Measurements from ENCODE around the gene NR3C1.

Gene NR3C1

DNA sequence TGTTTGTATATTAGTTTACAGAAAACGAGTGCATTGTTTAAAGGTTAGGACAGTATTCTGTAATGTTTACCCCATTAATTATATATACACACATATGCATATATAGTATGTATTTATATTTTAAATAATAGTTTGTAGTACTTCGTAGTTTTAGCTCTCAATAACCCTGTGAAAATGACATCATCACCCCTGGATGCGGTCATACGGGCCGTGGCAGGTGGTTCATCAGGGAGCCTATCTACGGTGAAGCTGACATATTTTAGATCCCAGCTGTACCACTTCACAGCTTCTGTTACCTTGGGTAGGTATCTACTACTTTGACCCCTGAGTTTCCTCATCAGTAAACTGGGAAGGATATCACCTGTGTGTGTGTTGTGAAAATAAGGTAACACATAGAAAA is 87.1 kb downstream of the NR3C1 start:
- ATAC-seq, result no peak
- no peak for TF ChIP-seq TOX (CRISPR knock-in tag; IDR thresholded peaks at IDR 0.05; ENCODE audit: borderline replicate concordance)
- TF ChIP-seq PPARA (CRISPR knock-in tag; IDR thresholded peaks at IDR 0.05; ENCODE audit: borderline replicate concordance), result no peak
- TF ChIP-seq, protein P1, sequence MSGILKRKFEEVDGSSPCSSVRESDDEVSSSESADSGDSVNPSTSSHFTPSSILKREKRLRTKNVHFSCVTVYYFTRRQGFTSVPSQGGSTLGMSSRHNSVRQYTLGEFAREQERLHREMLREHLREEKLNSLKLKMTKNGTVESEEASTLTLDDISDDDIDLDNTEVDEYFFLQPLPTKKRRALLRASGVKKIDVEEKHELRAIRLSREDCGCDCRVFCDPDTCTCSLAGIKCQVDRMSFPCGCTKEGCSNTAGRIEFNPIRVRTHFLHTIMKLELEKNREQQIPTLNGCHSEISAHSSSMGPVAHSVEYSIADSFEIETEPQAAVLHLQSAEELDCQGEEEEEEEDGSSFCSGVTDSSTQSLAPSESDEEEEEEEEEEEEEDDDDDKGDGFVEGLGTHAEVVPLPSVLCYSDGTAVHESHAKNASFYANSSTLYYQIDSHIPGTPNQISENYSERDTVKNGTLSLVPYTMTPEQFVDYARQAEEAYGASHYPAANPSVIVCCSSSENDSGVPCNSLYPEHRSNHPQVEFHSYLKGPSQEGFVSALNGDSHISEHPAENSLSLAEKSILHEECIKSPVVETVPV (CRISPR knock-in tag; IDR thresholded peaks at IDR 0.05), result no peak
- TF ChIP-seq, protein P2, sequence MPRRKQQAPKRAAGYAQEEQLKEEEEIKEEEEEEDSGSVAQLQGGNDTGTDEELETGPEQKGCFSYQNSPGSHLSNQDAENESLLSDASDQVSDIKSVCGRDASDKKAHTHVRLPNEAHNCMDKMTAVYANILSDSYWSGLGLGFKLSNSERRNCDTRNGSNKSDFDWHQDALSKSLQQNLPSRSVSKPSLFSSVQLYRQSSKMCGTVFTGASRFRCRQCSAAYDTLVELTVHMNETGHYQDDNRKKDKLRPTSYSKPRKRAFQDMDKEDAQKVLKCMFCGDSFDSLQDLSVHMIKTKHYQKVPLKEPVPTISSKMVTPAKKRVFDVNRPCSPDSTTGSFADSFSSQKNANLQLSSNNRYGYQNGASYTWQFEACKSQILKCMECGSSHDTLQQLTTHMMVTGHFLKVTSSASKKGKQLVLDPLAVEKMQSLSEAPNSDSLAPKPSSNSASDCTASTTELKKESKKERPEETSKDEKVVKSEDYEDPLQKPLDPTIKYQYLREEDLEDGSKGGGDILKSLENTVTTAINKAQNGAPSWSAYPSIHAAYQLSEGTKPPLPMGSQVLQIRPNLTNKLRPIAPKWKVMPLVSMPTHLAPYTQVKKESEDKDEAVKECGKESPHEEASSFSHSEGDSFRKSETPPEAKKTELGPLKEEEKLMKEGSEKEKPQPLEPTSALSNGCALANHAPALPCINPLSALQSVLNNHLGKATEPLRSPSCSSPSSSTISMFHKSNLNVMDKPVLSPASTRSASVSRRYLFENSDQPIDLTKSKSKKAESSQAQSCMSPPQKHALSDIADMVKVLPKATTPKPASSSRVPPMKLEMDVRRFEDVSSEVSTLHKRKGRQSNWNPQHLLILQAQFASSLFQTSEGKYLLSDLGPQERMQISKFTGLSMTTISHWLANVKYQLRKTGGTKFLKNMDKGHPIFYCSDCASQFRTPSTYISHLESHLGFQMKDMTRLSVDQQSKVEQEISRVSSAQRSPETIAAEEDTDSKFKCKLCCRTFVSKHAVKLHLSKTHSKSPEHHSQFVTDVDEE (CRISPR knock-in tag; IDR thresholded peaks at IDR 0.05), result no peak
- TF ChIP-seq GLIS3 (CRISPR knock-in tag; IDR thresholded peaks at IDR 0.05), result no peak
- no peak for TF ChIP-seq ZFP30 (CRISPR knock-in tag; IDR thresholded peaks at IDR 0.05)

DNA sequence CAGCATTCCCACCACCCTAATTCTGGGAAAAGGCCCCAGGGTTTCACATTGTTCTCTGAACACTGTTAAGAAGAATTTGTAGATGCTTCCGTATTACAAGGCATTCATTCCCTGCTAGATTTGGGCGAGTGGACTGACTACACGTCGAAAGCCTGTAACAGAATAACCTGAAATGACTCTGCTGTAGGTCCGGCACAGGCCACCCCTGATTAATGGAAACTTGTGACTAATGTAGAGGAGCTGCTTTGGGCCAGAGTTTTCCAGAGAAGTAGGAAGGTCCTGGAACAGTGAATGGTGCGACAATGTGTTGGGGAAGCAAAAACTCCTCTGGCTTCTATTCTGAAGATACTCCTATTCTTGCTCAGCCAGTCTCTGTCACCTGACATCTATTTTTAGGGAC is 87.6 kb downstream of the NR3C1 start:
- ATAC-seq, result no peak
- TF ChIP-seq GLIS3 (CRISPR knock-in tag; IDR thresholded peaks at IDR 0.05) (no peak), ZNF565 (CRISPR knock-in tag; conservative IDR thresholded peaks at IDR 0.05; ENCODE audit: low read depth) (no peak), ESRRG (CRISPR knock-in tag; IDR thresholded peaks at IDR 0.05) (no peak), PPARA (CRISPR knock-in tag; IDR thresholded peaks at IDR 0.05; ENCODE audit: borderline replicate concordance) (no peak), ZC3H10 (CRISPR knock-in tag; IDR thresholded peaks at IDR 0.05) (no peak), OSR1 (CRISPR knock-in tag; IDR thresholded peaks at IDR 0.05) (no peak), RARB (CRISPR knock-in tag; IDR thresholded peaks at IDR 0.05) (no peak), ZFP30 (CRISPR knock-in tag; IDR thresholded peaks at IDR 0.05) (no peak), ZFP3 (CRISPR knock-in tag; IDR thresholded peaks at IDR 0.05) (no peak), ZNF70 (CRISPR knock-in tag; IDR thresholded peaks at IDR 0.05) (no peak), TCF4 (CRISPR knock-in tag; IDR thresholded peaks at IDR 0.05; ENCODE audit: borderline replicate concordance) (no peak), BACH2 (CRISPR knock-in tag; IDR thresholded peaks at IDR 0.05; ENCODE audit: borderline replicate concordance) (no peak), TOX (CRISPR knock-in tag; IDR thresholded peaks at IDR 0.05; ENCODE audit: borderline replicate concordance) (no peak)
- TF ChIP-seq, protein P2 (CRISPR knock-in tag; IDR thresholded peaks at IDR 0.05), result no peak
- TF ChIP-seq, protein P3, sequence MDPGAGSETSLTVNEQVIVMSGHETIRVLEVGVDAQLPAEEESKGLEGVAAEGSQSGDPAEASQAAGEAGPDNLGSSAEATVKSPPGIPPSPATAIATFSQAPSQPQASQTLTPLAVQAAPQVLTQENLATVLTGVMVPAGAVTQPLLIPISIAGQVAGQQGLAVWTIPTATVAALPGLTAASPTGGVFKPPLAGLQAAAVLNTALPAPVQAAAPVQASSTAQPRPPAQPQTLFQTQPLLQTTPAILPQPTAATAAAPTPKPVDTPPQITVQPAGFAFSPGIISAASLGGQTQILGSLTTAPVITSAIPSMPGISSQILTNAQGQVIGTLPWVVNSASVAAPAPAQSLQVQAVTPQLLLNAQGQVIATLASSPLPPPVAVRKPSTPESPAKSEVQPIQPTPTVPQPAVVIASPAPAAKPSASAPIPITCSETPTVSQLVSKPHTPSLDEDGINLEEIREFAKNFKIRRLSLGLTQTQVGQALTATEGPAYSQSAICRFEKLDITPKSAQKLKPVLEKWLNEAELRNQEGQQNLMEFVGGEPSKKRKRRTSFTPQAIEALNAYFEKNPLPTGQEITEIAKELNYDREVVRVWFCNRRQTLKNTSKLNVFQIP (CRISPR knock-in tag; IDR thresholded peaks at IDR 0.05; ENCODE audit: borderline replicate concordance, low read depth), result no peak
- TF ChIP-seq, protein P4, sequence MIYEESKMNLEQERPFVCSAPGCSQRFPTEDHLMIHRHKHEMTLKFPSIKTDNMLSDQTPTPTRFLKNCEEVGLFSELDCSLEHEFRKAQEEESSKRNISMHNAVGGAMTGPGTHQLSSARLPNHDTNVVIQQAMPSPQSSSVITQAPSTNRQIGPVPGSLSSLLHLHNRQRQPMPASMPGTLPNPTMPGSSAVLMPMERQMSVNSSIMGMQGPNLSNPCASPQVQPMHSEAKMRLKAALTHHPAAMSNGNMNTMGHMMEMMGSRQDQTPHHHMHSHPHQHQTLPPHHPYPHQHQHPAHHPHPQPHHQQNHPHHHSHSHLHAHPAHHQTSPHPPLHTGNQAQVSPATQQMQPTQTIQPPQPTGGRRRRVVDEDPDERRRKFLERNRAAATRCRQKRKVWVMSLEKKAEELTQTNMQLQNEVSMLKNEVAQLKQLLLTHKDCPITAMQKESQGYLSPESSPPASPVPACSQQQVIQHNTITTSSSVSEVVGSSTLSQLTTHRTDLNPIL (CRISPR knock-in tag; IDR thresholded peaks at IDR 0.05; ENCODE audit: low read depth), result no peak

DNA sequence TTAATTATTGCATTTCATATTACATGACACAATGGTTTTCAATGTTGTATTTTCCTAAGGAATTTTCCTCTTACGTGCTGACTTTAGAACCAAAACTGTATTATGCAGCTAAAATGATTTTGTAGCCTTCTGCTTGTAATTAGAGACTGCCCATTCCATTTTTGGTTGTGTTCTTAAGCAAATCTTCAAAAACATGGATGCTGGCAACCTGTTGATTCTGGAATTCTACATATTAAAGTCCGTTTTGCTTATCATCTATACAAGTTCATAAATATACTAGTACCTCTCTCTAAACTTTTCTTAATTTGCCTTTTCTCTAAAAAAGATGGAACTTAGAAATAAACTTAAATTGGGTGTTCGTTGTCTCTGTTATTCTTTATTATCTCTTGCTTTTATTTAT is 88.3 kb downstream of the NR3C1 start:
- ATAC-seq, result no peak
- TF ChIP-seq ISL1 (CRISPR knock-in tag; IDR thresholded peaks at IDR 0.05) (no peak), ZFP3 (CRISPR knock-in tag; IDR thresholded peaks at IDR 0.05) (no peak), ZNF565 (CRISPR knock-in tag; conservative IDR thresholded peaks at IDR 0.05; ENCODE audit: low read depth) (no peak), PPARA (CRISPR knock-in tag; IDR thresholded peaks at IDR 0.05; ENCODE audit: borderline replicate concordance) (no peak), ARNTL (CRISPR knock-in tag; IDR thresholded peaks at IDR 0.05; ENCODE audit: borderline replicate concordance, low read depth) (no peak), CSDC2 (CRISPR knock-in tag; IDR thresholded peaks at IDR 0.05) (no peak), BACH2 (CRISPR knock-in tag; IDR thresholded peaks at IDR 0.05; ENCODE audit: borderline replicate concordance) (no peak)
- TF ChIP-seq, protein P3 (CRISPR knock-in tag; IDR thresholded peaks at IDR 0.05; ENCODE audit: borderline replicate concordance, low read depth), result no peak
- TF ChIP-seq, protein P4 (CRISPR knock-in tag; IDR thresholded peaks at IDR 0.05; ENCODE audit: low read depth), result no peak
- TF ChIP-seq, protein P5, sequence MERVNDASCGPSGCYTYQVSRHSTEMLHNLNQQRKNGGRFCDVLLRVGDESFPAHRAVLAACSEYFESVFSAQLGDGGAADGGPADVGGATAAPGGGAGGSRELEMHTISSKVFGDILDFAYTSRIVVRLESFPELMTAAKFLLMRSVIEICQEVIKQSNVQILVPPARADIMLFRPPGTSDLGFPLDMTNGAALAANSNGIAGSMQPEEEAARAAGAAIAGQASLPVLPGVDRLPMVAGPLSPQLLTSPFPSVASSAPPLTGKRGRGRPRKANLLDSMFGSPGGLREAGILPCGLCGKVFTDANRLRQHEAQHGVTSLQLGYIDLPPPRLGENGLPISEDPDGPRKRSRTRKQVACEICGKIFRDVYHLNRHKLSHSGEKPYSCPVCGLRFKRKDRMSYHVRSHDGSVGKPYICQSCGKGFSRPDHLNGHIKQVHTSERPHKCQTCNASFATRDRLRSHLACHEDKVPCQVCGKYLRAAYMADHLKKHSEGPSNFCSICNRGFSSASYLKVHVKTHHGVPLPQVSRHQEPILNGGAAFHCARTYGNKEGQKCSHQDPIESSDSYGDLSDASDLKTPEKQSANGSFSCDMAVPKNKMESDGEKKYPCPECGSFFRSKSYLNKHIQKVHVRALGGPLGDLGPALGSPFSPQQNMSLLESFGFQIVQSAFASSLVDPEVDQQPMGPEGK (CRISPR knock-in tag; IDR thresholded peaks at IDR 0.05; ENCODE audit: borderline replicate concordance), result no peak

All from SK-N-SH treated with all-trans-retinoic acid at 6 μM for 48 hours (cell line).